Measurements from ENCODE around the gene CLEC2D.
"Not testable (repeated sequence)": the region's sequence is repeated elsewhere in the genome, so short reads cannot be mapped to it uniquely, and the experiment has no call there.

Gene CLEC2D

GRCh38 chr12:9687228-9687627 lies 17.7 kb downstream of the CLEC2D start:
- TF ChIP-seq CTCF (IDR thresholded peaks at IDR 0.05; ENCODE audit: control extremely low read depth, extremely low read depth, low read depth, missing control alignments), result no peak
- ChIA-PET POLR2A (interaction anchor here (0.6 to 1.4 kb wide), 2 partner anchors 13 to 42 kb away, joined by 4 to 5 read pairs; no protein-coding TSS in a partner anchor), CTCF (interaction anchor here (0.8 to 2.4 kb wide), 5 partner anchors 11 to 53 kb away, joined by 3 to 9 read pairs (median 4); no protein-coding TSS in a partner anchor)
- DNase-seq (ENCODE audit: extremely low spot score), result no peak

- TF ChIP-seq CTCF (IDR thresholded peaks at IDR 0.05; ENCODE audit: control extremely low read depth, extremely low read depth, low read depth, missing control alignments), result no peak
- ChIA-PET POLR2A (interaction anchor here (0.9 kb wide), 1 partner anchor 9 kb away, joined by 5 read pairs; no protein-coding TSS in a partner anchor), CTCF (no interaction called here)
- DNase-seq (ENCODE audit: extremely low spot score), result no peak
Observed at GRCh38 chr12:9692909-9693308, 23.4 kb downstream of the CLEC2D start.

GRCh38 chr12:9694241-9694640 lies 24.7 kb downstream of the CLEC2D start:
- no peak for TF ChIP-seq CTCF (IDR thresholded peaks at IDR 0.05; ENCODE audit: control extremely low read depth, extremely low read depth, low read depth, missing control alignments)
- POLR2A ChIA-PET, result interaction anchor here (0.6 kb wide), 1 partner anchor 22 kb away, joined by 5 read pairs; no protein-coding TSS in a partner anchor
- CTCF ChIA-PET, result interaction anchor here (1.1 kb wide), 2 partner anchors 11 to 18 kb away, joined by 3 to 4 read pairs; no protein-coding TSS in a partner anchor
- no peak for DNase-seq (ENCODE audit: extremely low spot score)

- CTCF ChIA-PET, result interaction anchor here (1.3 kb wide), 1 partner anchor 14 kb away, joined by 3 read pairs; no protein-coding TSS in a partner anchor
- POLR2A ChIA-PET; DNase-seq (ENCODE audit: extremely low spot score): not testable (repeated sequence)
Observed at GRCh38 chr12:9695150-9695549, 25.6 kb downstream of the CLEC2D start.

GRCh38 chr12:9695661-9696060 lies 26.1 kb downstream of the CLEC2D start:
- CTCF ChIA-PET, result interaction anchor here (1.3 kb wide), 1 partner anchor 15 kb away, joined by 3 read pairs; no protein-coding TSS in a partner anchor
- DNase-seq (ENCODE audit: extremely low spot score); POLR2A ChIA-PET: not testable (repeated sequence)

GRCh38 chr12:9697619-9698018 lies 28.1 kb downstream of the CLEC2D start:
- POLR2A ChIA-PET, result no interaction called here
- TF ChIP-seq CTCF (IDR thresholded peaks at IDR 0.05; ENCODE audit: control extremely low read depth, extremely low read depth, low read depth, missing control alignments), result no peak
- DNase-seq (ENCODE audit: extremely low spot score), result no peak
- CTCF ChIA-PET, result interaction anchor here (0.6 to 4.0 kb wide), 3 partner anchors 10 to 14 kb away, joined by 3 to 21 read pairs (median 4); no protein-coding TSS in a partner anchor

- no peak for DNase-seq (ENCODE audit: extremely low spot score)
- ChIA-PET POLR2A (no interaction called here), CTCF (interaction anchor here (0.8 to 4.0 kb wide), 3 partner anchors 9 to 44 kb away, joined by 3 to 21 read pairs (median 9); no protein-coding TSS in a partner anchor)
- TF ChIP-seq CTCF (IDR thresholded peaks at IDR 0.05; ENCODE audit: control extremely low read depth, extremely low read depth, low read depth, missing control alignments), result no peak
Observed at GRCh38 chr12:9698681-9699080, 29.2 kb downstream of the CLEC2D start.

Measured in GM10248 (cell line).